GM15510 (cell line): Measurements from ENCODE around the gene TTC16.

Source experiments
- POLR2A ChIP-seq: IDR thresholded peaks from 3 replicates; pipeline ENCODE4 v1.6.1; 2011; ENCODE audit warnings: borderline replicate concordance; ENCODE audit not compliant: insufficient read length; ENCODE audit errors: extremely low read depth

Gene TTC16

GRCh38 chr9:127776195-127776923 lies 60.5 kb downstream of the TTC16 start:
- TF ChIP-seq POLR2A: peak; percentile 46

DNA sequence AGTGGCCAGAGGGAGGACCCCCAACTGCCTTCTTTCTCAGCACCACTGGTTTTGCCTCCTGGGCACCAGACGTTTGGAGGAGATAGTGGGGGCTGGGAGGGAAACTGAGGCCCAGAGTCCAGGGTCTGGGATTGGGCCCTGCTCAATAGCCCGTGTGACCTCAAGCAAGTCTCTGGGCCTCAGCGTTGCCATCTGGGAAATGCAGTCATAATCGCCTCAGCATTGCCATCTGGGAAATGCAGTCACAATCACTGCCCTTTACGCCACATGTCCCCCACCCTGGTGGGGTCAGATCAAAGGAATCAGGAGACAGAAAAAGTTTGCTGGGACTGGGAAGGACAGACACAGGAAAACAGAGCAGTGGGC lies 61.0 kb downstream of the TTC16 start:
- no peak for TF ChIP-seq POLR2A

DNA sequence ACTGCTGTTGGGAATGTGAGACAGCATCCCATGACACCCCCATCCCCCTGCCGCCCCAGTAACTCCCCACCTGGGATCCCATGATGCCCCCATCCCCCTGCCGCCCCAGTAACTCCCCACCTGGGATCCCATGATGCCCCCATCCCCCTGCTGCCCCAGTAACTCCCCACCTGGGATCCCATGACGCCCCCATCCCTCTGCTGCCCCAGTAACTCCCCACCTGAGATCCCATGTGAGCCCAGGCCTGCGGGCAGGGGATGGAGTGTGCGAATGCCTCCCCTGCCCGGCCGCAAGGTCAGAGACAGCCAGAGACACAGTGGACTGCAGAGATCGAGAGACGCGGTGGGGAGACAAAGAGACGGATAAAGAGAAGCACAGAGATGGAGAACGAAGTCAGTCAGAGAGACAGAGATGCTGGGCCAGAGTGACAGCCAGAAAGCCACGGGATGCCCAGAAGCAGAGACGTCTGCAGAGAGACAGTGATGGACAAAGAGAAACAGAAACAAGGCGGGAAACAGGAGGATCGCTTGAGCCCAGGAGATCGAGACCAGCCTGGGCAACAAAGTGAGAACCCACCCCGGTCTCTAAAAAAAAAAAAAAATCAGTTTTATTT lies 61.6 kb downstream of the TTC16 start:
- no peak for TF ChIP-seq POLR2A

- peak; percentile 67 for TF ChIP-seq POLR2A
These were observed 62.6 kb downstream of the TTC16 start, which contains the start of gene SH2D3C for GRCh38 chr9:127778280-127779135. SH2D3C (minus strand) TSS chr9:127778666; CDS start chr9:127778627, 39 bp downstream.

GRCh38 chr9:127779136-127779981 lies 63.5 kb downstream of the TTC16 start:
- TF ChIP-seq POLR2A: peak; percentile 61

- TF ChIP-seq POLR2A: no peak
These were observed 64.4 kb downstream of the TTC16 start for GRCh38 chr9:127780126-127780885.
